HCT116 (cell line): ENCODE results near the gene PCSK2. TPM values are rescaled to one million over a fixed set of nuclear protein-coding genes. Genes with fewer than 3 reads are reported as not detected.

ENCODE experiments used
- ATAC-seq: fragments of 200-7000 bp; cut with Tn5 transposase; 2 replicates; pipeline ENCODE4 v1.9.1; 2020; ENCODE audit warnings: mild to moderate bottlenecking, moderate library complexity
- BruUV-seq: library from RNA; stranded (reverse); fragments of 400-500 nt; replicated peaks from 2 replicates; lab custom pipeline; 2021; lab: Mats Ljungman, UMichigan
- CTCF ChIA-PET: fragments of 300-600 bp; sonication (Branson Sonifier 250); formaldehyde crosslinking; loops from one replicate; lab custom pipeline; 2021; ENCODE audit warnings: antibody characterized with exemption; lab: Charles Lee
- POLR2A ChIA-PET: fragments of 300-600, 350-600 bp; sonication (Branson Sonifier 250); formaldehyde crosslinking; loops from one replicate; lab custom pipeline; 2021; ENCODE audit warnings: antibody characterized with exemption; lab: Charles Lee
- RAD21 ChIA-PET, 2 experiments: fragments of 300-600 bp; sonication (Branson Sonifier 250); formaldehyde crosslinking; loops; one replicate each; lab custom pipeline; 2023; ENCODE audit warnings: low total read pairs in 2 of 2; ENCODE audit not compliant: uncharacterized antibody in 2 of 2, unreplicated experiment in 2 of 2, low non-redundant PET in 1 of 2; lab: Charles Lee
- DNase-seq: peaks from one replicate; pipeline ENCODE4 v3.0.0-alpha.2; 2010; ENCODE audit warnings: low read depth, low spot score
- H2AFZ ChIP-seq: fragments of 200-600 bp; shearing (Covaris generic), sonication (generic); 2 replicates; pipeline ENCODE4 v1.6.1; 2017; ENCODE audit warnings: low read depth, mixed run types, mixed read lengths, antibody characterized with exemption, low read length; ENCODE audit not compliant: poor library complexity, severe bottlenecking
- H3K27ac ChIP-seq: 2 replicates; pipeline ENCODE4 v1.5.1; 2012; ENCODE audit warnings: low read depth, low read length
- H3K27me3 ChIP-seq: fragments of 200-600 bp; sonication (generic); 2 replicates; pipeline ENCODE4 v1.6.1; 2016; ENCODE audit warnings: mixed run types, low read length, mixed read lengths; ENCODE audit not compliant: insufficient read depth
- H3K36me3 ChIP-seq, 2 experiments: fragments of 200-500 bp in 1 of 2; fragments of 200-600 bp in 1 of 2; sonication (Bioruptor generic) in 1 of 2; sonication (generic) in 1 of 2; 2 replicates each; pipeline versions ENCODE4 v1.5.1 to v1.6.1; 2014 to 2016; ENCODE audit warnings: low read length in 2 of 2, inconsistent platforms in 1 of 2, mixed read lengths in 1 of 2, mixed run types in 1 of 2; ENCODE audit not compliant: insufficient read depth in 2 of 2, control insufficient read depth in 1 of 2
- H3K4me1 ChIP-seq, 2 experiments: fragments of 200-600 bp in 1 of 2; sonication (generic) in 1 of 2; 2 replicates each; pipeline versions ENCODE4 v1.5.1 to v1.6.1; 2012 to 2017; ENCODE audit warnings: low read length in 2 of 2, inconsistent platforms in 1 of 2, mild to moderate bottlenecking in 1 of 2, mixed read lengths in 1 of 2, mixed run types in 1 of 2, moderate library complexity in 1 of 2; ENCODE audit not compliant: insufficient read depth in 2 of 2, control insufficient read depth in 1 of 2
- H3K4me2 ChIP-seq: fragments of 200-600 bp; sonication (generic); 2 replicates; pipeline ENCODE4 v1.6.1; 2017; ENCODE audit warnings: mixed run types, low read length, mixed read lengths
- H3K4me3 ChIP-seq, 2 experiments: fragments of 200-600 bp in 1 of 2; sonication (generic) in 1 of 2; replicated peaks in 1 of 2; 2 replicates each; pipeline ENCODE4 v1.5.1; 2011 to 2016; ENCODE audit warnings: low read length in 2 of 2, control low read depth in 1 of 2, low read depth in 1 of 2, mild to moderate bottlenecking in 1 of 2, mixed read lengths in 1 of 2, mixed run types in 1 of 2
- H3K79me2 ChIP-seq: fragments of 200-600 bp; sonication (generic); 2 replicates; pipeline ENCODE4 v1.6.1; 2017; ENCODE audit warnings: mild to moderate bottlenecking, mixed run types, low read length, moderate library complexity, mixed read lengths; ENCODE audit not compliant: insufficient read depth
- H3K9ac ChIP-seq: fragments of 200-600 bp; sonication (generic); 2 replicates; pipeline ENCODE4 v1.6.1; 2016; ENCODE audit warnings: low read length, mixed read lengths
- H3K9me2 ChIP-seq: fragments of 200-600 bp; sonication (generic), shearing (Covaris generic); 2 replicates; pipeline ENCODE4 v1.6.1; 2017; ENCODE audit warnings: mixed run types, mild to moderate bottlenecking, moderate library complexity; ENCODE audit not compliant: insufficient read depth
- H3K9me3 ChIP-seq, 2 experiments: fragments of 200-500 bp in 1 of 2; fragments of 200-600 bp in 1 of 2; sonication (Bioruptor generic) in 1 of 2; sonication (generic) in 1 of 2; 2 replicates each; pipeline ENCODE4 v1.6.1; 2014 to 2017; ENCODE audit warnings: low read length in 2 of 2, mixed read lengths in 2 of 2, inconsistent platforms in 1 of 2, low read depth in 1 of 2, mild to moderate bottlenecking in 1 of 2, mixed run types in 1 of 2, moderate library complexity in 1 of 2; ENCODE audit not compliant: control insufficient read depth in 1 of 2, insufficient read depth in 1 of 2
- H4K20me1 ChIP-seq: fragments of 200-600 bp; sonication (generic), shearing (Covaris generic); 2 replicates; pipeline ENCODE4 v1.6.1; 2017; ENCODE audit warnings: mixed run types, mild to moderate bottlenecking, moderate library complexity; ENCODE audit not compliant: insufficient read depth
- CTCF ChIP-seq, 3 experiments: fragments of 200-600 bp in 1 of 3; sonication (generic) in 1 of 3; IDR thresholded peaks in 2 of 3; conservative IDR thresholded peaks in 1 of 3; 2 replicates each; pipeline ENCODE4 v1.5.1; 2012 to 2017; ENCODE audit warnings: low read depth in 2 of 3, low read length in 2 of 3, antibody characterized with exemption in 1 of 3, borderline replicate concordance in 1 of 3, control low read depth in 1 of 3, mild to moderate bottlenecking in 1 of 3, mixed read lengths in 1 of 3, mixed run types in 1 of 3, moderate library complexity in 1 of 3; ENCODE audit not compliant: insufficient read depth in 1 of 3
- EZH2phosphoT487 ChIP-seq: fragments of 200-600 bp; IDR thresholded peaks from 2 replicates; pipeline ENCODE4 v1.6.1; 2018; ENCODE audit warnings: antibody characterized with exemption, borderline replicate concordance
- POLR2AphosphoS5 ChIP-seq: IDR thresholded peaks from 2 replicates; pipeline ENCODE4 v1.6.1; 2011; ENCODE audit warnings: mild to moderate bottlenecking, low read depth, low read length, moderate library complexity
- REST ChIP-seq: IDR thresholded peaks from 2 replicates; pipeline ENCODE4 v1.6.1; 2012; ENCODE audit warnings: low read depth
- SIN3A ChIP-seq: IDR thresholded peaks from 2 replicates; pipeline ENCODE4 v1.6.1; 2012; ENCODE audit warnings: low read depth
- SP1 ChIP-seq: IDR thresholded peaks from 2 replicates; pipeline ENCODE4 v1.6.1; 2012; ENCODE audit warnings: low read depth
- SRF ChIP-seq: IDR thresholded peaks from 2 replicates; pipeline ENCODE4 v1.6.1; 2012; ENCODE audit warnings: low read depth
- YY1 ChIP-seq: IDR thresholded peaks from 2 replicates; pipeline ENCODE4 v1.6.1; 2011; ENCODE audit warnings: low read length, low read depth, moderate library complexity, mild to moderate bottlenecking; ENCODE audit not compliant: insufficient replicate concordance; ENCODE audit errors: extremely low read depth
- intact Hi-C: fragments of 100-400 bp; cut with micrococcal nuclease; formaldehyde crosslinking; loops from 2 replicates; pipeline ENCODE4 v1.10.0; 2022
- total RNA-seq: library from RNA; stranded (reverse); gene quantifications from one replicate; pipeline ENCODE4 v1.2.1, GENCODE V29; 2021; ENCODE audit not compliant: unreplicated experiment

PCSK2 gene
- total RNA-seq, 1 experiment from 2014 or later, result not detected

- Histone ChIP-seq H3K4me1 (peaks cover 2 to 6% of the 10 kb centered on the region in 2 experiments; a peak in 2 of 4 replicates), H3K27me3 (no peaks in the 10 kb centered on the region), H3K4me3 (no peak overlapping the region), H2AFZ (no peak overlapping the region), H3K9ac (no peak overlapping the region), H3K79me2 (no peaks in the 10 kb centered on the region), H3K4me2 (no peak overlapping the region), H3K9me2 (no peaks in the 10 kb centered on the region), H3K27ac (no peak overlapping the region), H3K9me3 (no peaks in the 10 kb centered on the region), H4K20me1 (no peaks in the 10 kb centered on the region), H3K36me3 (no peaks in the 10 kb centered on the region)
- TF ChIP-seq CTCF (IDR thresholded peaks at IDR 0.05 in 2 of 3, conservative IDR thresholded peaks at IDR 0.05 in 1 of 3; ENCODE audit: borderline replicate concordance in 1 of 3, insufficient read depth in 1 of 3, low read depth in 2 of 3, low read length in 2 of 3), result no peak
- no peak for TF ChIP-seq POLR2AphosphoS5
- TF ChIP-seq SIN3A, result no peak
- no peak for TF ChIP-seq SRF
- no peak for TF ChIP-seq SP1
- POLR2A ChIA-PET, result no interaction called here
- intact Hi-C loops, result no loop called here
- RAD21 ChIA-PET, result no interaction called here
- CTCF ChIA-PET, result no interaction called here
- no TSS peak for BruUV-seq
- DNase-seq (no peak), ATAC-seq (no peak)
These were observed 284.6 kb downstream of the PCSK2 start for GRCh38 chr20:17511401-17511800.

GRCh38 chr20:17513939-17514338, 287.1 kb downstream of the PCSK2 start:
- POLR2A ChIA-PET, result no interaction called here
- DNase-seq (no peak), ATAC-seq (no peak)
- H3K4me2 ChIP-seq, result no peak overlapping the region
- H3K4me1 ChIP-seq, result no peaks in the 10 kb centered on the region
- intact Hi-C loops, result no loop called here
- H3K9me2 ChIP-seq, result no peaks in the 10 kb centered on the region
- H2AFZ ChIP-seq, result no peak overlapping the region
- CTCF ChIA-PET, result no interaction called here
- H3K9ac ChIP-seq, result no peak overlapping the region
- RAD21 ChIA-PET, result no interaction called here
- H3K79me2 ChIP-seq, result no peaks in the 10 kb centered on the region
- no peaks in the 10 kb centered on the region for H3K36me3 ChIP-seq
- H3K4me3 ChIP-seq, result no peak overlapping the region
- H3K27me3 ChIP-seq, result no peaks in the 10 kb centered on the region
- no peaks in the 10 kb centered on the region for H4K20me1 ChIP-seq
- H3K27ac ChIP-seq, result no peak overlapping the region
- TF ChIP-seq EZH2phosphoT487 (no peak), SIN3A (no peak), REST (no peak), YY1 (no peak)
- H3K9me3 ChIP-seq, result no peaks in the 10 kb centered on the region
- no TSS peak for BruUV-seq
